Measurements from ENCODE around the gene SLC22A7.

The SLC22A7 gene

GRCh38 chr6:43275801-43276576 is 22.1 kb upstream of the SLC22A7 start:
- Histone ChIP-seq H3K27me3 (ENCODE audit: control insufficient read depth, low read length) (no peaks in the 10 kb centered on the region), H3K4me2 (ENCODE audit: low read length) (peak overlapping the region; percentile 78), H3F3A (ENCODE audit: control insufficient read depth, insufficient read depth) (peaks cover 19% of the 10 kb centered on the region), H3K9me2 (replicated peaks; ENCODE audit: control insufficient read depth, low read length) (no peaks in the 10 kb centered on the region), H3K4me3 (ENCODE audit: low read length) (peak overlapping the region; percentile 67), H4K20me1 (ENCODE audit: control insufficient read depth, insufficient read depth, low read depth, low read length) (no peaks in the 10 kb centered on the region), H3K9me3 (ENCODE audit: control insufficient read depth, insufficient read depth, low read length) (no peaks in the 10 kb centered on the region), H3K4me1 (ENCODE audit: control insufficient read depth, low read length) (peaks cover 57% of the 10 kb centered on the region), H3K27ac (ENCODE audit: low read depth, low read length) (peak overlapping the region; percentile 28), H3K36me3 (ENCODE audit: control insufficient read depth, low read length) (no peaks in the 10 kb centered on the region), H3K79me2 (ENCODE audit: control insufficient read depth, low read length) (no peaks in the 10 kb centered on the region)
- TF ChIP-seq EZH2phosphoT487 (IDR thresholded peaks at IDR 0.05; ENCODE audit: borderline replicate concordance, low read length) (no peak), CTCF (IDR thresholded peaks at IDR 0.05; ENCODE audit: low read depth, low read length, poor library complexity, severe bottlenecking) (no peak)

GRCh38 chr6:43276577-43277305 is 21.3 kb upstream of the SLC22A7 start:
- H3K4me2 ChIP-seq (ENCODE audit: low read length) = peak overlapping the region; percentile 78
- H4K20me1 ChIP-seq (ENCODE audit: control insufficient read depth, insufficient read depth, low read depth, low read length) = no peaks in the 10 kb centered on the region
- H3K27ac ChIP-seq (ENCODE audit: low read depth, low read length) = no peak overlapping the region; the same call in 1 of the 2 replicates
- H3K9me3 ChIP-seq (ENCODE audit: control insufficient read depth, insufficient read depth, low read length) = no peaks in the 10 kb centered on the region
- H3K4me1 ChIP-seq (ENCODE audit: control insufficient read depth, low read length) = peaks cover 49% of the 10 kb centered on the region
- H3K9me2 ChIP-seq (replicated peaks; ENCODE audit: control insufficient read depth, low read length) = no peaks in the 10 kb centered on the region
- no peaks in the 10 kb centered on the region for H3K79me2 ChIP-seq (ENCODE audit: control insufficient read depth, low read length)
- peak overlapping the region; percentile 67 for H3K4me3 ChIP-seq (ENCODE audit: low read length)
- no peaks in the 10 kb centered on the region for H3K27me3 ChIP-seq (ENCODE audit: control insufficient read depth, low read length)
- H3F3A ChIP-seq (ENCODE audit: control insufficient read depth, insufficient read depth) = peaks cover 14% of the 10 kb centered on the region
- H3K36me3 ChIP-seq (ENCODE audit: control insufficient read depth, low read length) = no peaks in the 10 kb centered on the region
- no peak for TF ChIP-seq CTCF (IDR thresholded peaks at IDR 0.05; ENCODE audit: low read depth, low read length, poor library complexity, severe bottlenecking)
- no peak for TF ChIP-seq EZH2phosphoT487 (IDR thresholded peaks at IDR 0.05; ENCODE audit: borderline replicate concordance, low read length)

DNA sequence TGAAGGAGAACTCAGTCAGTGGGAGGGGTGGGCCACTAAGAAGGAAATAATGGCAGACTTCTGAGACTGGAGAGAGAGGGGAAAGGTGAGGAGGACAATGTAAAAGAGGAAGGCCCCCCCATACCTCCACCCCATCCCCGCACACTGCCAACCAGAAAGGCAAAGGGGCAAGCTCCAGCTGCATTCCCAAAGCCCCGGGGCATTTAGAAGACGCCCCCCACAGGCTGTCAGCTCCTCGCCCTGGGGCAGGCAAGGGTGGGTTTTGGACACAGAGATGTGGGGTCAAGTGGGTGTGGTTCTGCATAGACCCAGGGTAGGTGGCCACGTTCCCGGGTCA is 20.8 kb upstream of the SLC22A7 start:
- Histone ChIP-seq H3K27ac (ENCODE audit: low read depth, low read length) (no peak overlapping the region), H3K4me3 (ENCODE audit: low read length) (no peak overlapping the region), H3K27me3 (ENCODE audit: control insufficient read depth, low read length) (no peaks in the 10 kb centered on the region), H3K79me2 (ENCODE audit: control insufficient read depth, low read length) (no peaks in the 10 kb centered on the region), H3K36me3 (ENCODE audit: control insufficient read depth, low read length) (no peaks in the 10 kb centered on the region), H3K4me2 (ENCODE audit: low read length) (peak overlapping the region; percentile 78; the same call in 1 of the 2 replicates), H3K9me3 (ENCODE audit: control insufficient read depth, insufficient read depth, low read length) (no peaks in the 10 kb centered on the region), H3F3A (ENCODE audit: control insufficient read depth, insufficient read depth) (peaks cover 9% of the 10 kb centered on the region), H4K20me1 (ENCODE audit: control insufficient read depth, insufficient read depth, low read depth, low read length) (no peaks in the 10 kb centered on the region), H3K4me1 (ENCODE audit: control insufficient read depth, low read length) (peaks cover 46% of the 10 kb centered on the region), H3K9me2 (replicated peaks; ENCODE audit: control insufficient read depth, low read length) (no peaks in the 10 kb centered on the region)
- no peak for TF ChIP-seq EZH2phosphoT487 (IDR thresholded peaks at IDR 0.05; ENCODE audit: borderline replicate concordance, low read length)
- peak; percentile 13 for TF ChIP-seq CTCF (IDR thresholded peaks at IDR 0.05; ENCODE audit: low read depth, low read length, poor library complexity, severe bottlenecking)

Data from DOHH2 (cell line).